ENCODE data around the gene GSN. TPM values are rescaled to one million over a fixed set of nuclear protein-coding genes. Genes with fewer than 3 reads are reported as not detected.

Gene GSN
- total RNA-seq, 1 experiment from 2014 or later: 278 TPM

GRCh38 chr9:121325387-121325786, 57.4 kb downstream of the GSN start:
- ChIA-PET CTCF (no interaction called here), POLR2A (no interaction called here)
- H3K27ac ChIP-seq (ENCODE audit: low read length): no peak overlapping the region
- in situ Hi-C loops (cut with HindIII; ENCODE audit: low pct_unique_long_range_greater_than_20kb, low sequenced_read_pairs): no loop called here
- ATAC-seq: no peak
- TF ChIP-seq REST (IDR thresholded peaks at IDR 0.05; ENCODE audit: insufficient read depth in 1 of 2, low read depth in 2 of 2, low read length in 1 of 2): no peak
- TF ChIP-seq CTCF (IDR thresholded peaks at IDR 0.05): no peak
- TF ChIP-seq POLR2AphosphoS5 (IDR thresholded peaks at IDR 0.05; ENCODE audit: low read depth, low read length): no peak
- TF ChIP-seq SIN3A (IDR thresholded peaks at IDR 0.05; ENCODE audit: borderline replicate concordance, insufficient read depth, low read depth, low read length): no peak
- no peak for TF ChIP-seq TCF7L2 (IDR thresholded peaks at IDR 0.05; ENCODE audit: low read depth, low read length)
- DNase-seq (ENCODE audit: low read depth, low spot score): no peak
- H3K36me3 ChIP-seq (ENCODE audit: control insufficient read depth, insufficient read depth, low read length): peaks cover 10% of the 10 kb centered on the region
- H3K4me1 ChIP-seq (ENCODE audit: control insufficient read depth, insufficient read depth, low read length): peaks cover 2% of the 10 kb centered on the region; the same call in 1 of the 2 replicates
- intact Hi-C loops (cut with micrococcal nuclease; ENCODE audit: unreplicated experiment): no loop called here
- H3K9me3 ChIP-seq (ENCODE audit: control insufficient read depth, insufficient read depth, low read depth, low read length): no peaks in the 10 kb centered on the region
- no peaks in the 10 kb centered on the region for H3K27me3 ChIP-seq (ENCODE audit: control insufficient read depth, insufficient read depth, low read length)
- no peak overlapping the region for H3K4me3 ChIP-seq (ENCODE audit: low read depth in 2 of 2, low read length in 2 of 2)
- no TSS peak for BruUV-seq (replicated peaks)

- H3K36me3 ChIP-seq (ENCODE audit: control insufficient read depth, insufficient read depth, low read length): peaks cover 10% of the 10 kb centered on the region
- in situ Hi-C loops (cut with HindIII; ENCODE audit: low pct_unique_long_range_greater_than_20kb, low sequenced_read_pairs): no loop called here
- H3K4me3 ChIP-seq (ENCODE audit: low read depth in 2 of 2, low read length in 2 of 2): no peak overlapping the region
- H3K27me3 ChIP-seq (ENCODE audit: control insufficient read depth, insufficient read depth, low read length): no peaks in the 10 kb centered on the region
- TF ChIP-seq POLR2AphosphoS5 (IDR thresholded peaks at IDR 0.05; ENCODE audit: low read depth, low read length): no peak
- no peak for TF ChIP-seq CTCF (IDR thresholded peaks at IDR 0.05)
- no peak for TF ChIP-seq REST (IDR thresholded peaks at IDR 0.05; ENCODE audit: insufficient read depth in 1 of 2, low read depth in 2 of 2, low read length in 1 of 2)
- no peak for TF ChIP-seq SIN3A (IDR thresholded peaks at IDR 0.05; ENCODE audit: borderline replicate concordance, insufficient read depth, low read depth, low read length)
- TF ChIP-seq TCF7L2 (IDR thresholded peaks at IDR 0.05; ENCODE audit: low read depth, low read length): no peak
- no peak for DNase-seq (ENCODE audit: low read depth, low spot score)
- no peaks in the 10 kb centered on the region for H3K9me3 ChIP-seq (ENCODE audit: control insufficient read depth, insufficient read depth, low read depth, low read length)
- no peak for ATAC-seq
- H3K27ac ChIP-seq (ENCODE audit: low read length): no peak overlapping the region
- intact Hi-C loops (cut with micrococcal nuclease; ENCODE audit: unreplicated experiment): no loop called here
- ChIA-PET POLR2A (no interaction called here), CTCF (no interaction called here)
- no TSS peak for BruUV-seq (replicated peaks)
- H3K4me1 ChIP-seq (ENCODE audit: control insufficient read depth, insufficient read depth, low read length): peaks cover 2% of the 10 kb centered on the region; the same call in 1 of the 2 replicates
Observed at GRCh38 chr9:121326130-121326838, 58.3 kb downstream of the GSN start.
